Measurements from ENCODE around the gene PRR15L.

PRR15L gene

DNA sequence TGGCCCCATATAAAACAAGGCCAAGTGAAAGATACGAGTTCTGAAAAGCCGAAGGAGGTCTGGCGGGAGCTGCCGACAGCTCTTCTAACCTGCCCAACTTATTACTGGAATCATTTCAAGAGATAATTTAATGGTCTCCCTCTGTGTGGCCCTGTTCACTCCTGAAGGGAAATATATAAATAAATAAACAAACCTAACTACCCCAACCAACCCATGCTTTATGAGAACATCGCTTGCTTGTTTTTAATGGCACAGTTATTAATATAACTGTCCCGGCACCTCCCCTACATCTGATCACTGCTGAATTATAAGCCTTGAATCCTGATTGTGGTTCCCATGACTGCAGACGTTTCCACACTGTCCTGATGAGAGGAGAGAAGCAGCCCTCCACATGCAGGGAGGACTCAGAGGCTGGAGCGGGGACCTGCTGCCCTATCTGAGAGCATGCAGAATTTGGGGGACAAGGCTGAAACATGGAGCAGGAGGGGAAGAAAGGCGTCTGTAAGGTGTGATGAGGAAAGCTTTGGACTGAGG, 35.4 kb upstream of the PRR15L start:
- Histone ChIP-seq H3K36me3 (replicated peaks; ENCODE audit: low read depth, low read length) (no peaks in the 10 kb centered on the region), H3K4me1 (ENCODE audit: low read length) (no peaks in the 10 kb centered on the region), H3K9me3 (ENCODE audit: insufficient read depth, low read length) (no peaks in the 10 kb centered on the region), H3K4me2 (ENCODE audit: low read length) (no peak overlapping the region), H4K20me1 (ENCODE audit: insufficient read depth, low read length) (no peaks in the 10 kb centered on the region), H3K79me2 (ENCODE audit: low read length) (no peaks in the 10 kb centered on the region), H3K9ac (ENCODE audit: low read length) (no peak overlapping the region), H3K27me3 (ENCODE audit: low read depth, low read length) (no peaks in the 10 kb centered on the region), H2AFZ (ENCODE audit: low read depth, low read length) (no peak overlapping the region), H3K27ac (ENCODE audit: low read length) (no peak overlapping the region), H3K4me3 (ENCODE audit: low read length) (no peak overlapping the region)
- no peak for TF ChIP-seq EZH2phosphoT487 (IDR thresholded peaks at IDR 0.05; ENCODE audit: low read depth)
- TF ChIP-seq, protein P1, sequence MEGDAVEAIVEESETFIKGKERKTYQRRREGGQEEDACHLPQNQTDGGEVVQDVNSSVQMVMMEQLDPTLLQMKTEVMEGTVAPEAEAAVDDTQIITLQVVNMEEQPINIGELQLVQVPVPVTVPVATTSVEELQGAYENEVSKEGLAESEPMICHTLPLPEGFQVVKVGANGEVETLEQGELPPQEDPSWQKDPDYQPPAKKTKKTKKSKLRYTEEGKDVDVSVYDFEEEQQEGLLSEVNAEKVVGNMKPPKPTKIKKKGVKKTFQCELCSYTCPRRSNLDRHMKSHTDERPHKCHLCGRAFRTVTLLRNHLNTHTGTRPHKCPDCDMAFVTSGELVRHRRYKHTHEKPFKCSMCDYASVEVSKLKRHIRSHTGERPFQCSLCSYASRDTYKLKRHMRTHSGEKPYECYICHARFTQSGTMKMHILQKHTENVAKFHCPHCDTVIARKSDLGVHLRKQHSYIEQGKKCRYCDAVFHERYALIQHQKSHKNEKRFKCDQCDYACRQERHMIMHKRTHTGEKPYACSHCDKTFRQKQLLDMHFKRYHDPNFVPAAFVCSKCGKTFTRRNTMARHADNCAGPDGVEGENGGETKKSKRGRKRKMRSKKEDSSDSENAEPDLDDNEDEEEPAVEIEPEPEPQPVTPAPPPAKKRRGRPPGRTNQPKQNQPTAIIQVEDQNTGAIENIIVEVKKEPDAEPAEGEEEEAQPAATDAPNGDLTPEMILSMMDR (IDR thresholded peaks at IDR 0.05; ENCODE audit: low read depth, low read length) = no peak

DNA sequence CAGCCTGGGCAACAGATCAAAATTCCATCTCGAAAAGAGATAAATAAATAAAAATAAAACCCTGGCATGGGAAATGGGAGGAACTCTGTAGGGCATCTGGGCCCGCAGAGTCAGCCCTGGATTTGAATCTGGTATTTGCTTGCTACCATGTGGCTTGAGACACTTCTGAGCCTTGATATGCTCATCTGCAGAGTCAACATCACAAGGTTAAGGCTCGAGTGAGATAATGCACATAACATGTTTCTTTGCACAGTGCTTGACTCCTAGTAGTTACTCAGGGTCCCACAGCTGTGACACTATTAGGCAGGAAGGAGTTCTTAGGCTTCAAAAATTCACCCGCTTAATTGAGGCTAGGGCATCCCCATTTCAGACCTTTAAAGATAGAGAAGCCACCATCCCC, 34.5 kb upstream of the PRR15L start:
- no peak overlapping the region for H3K4me3 ChIP-seq (ENCODE audit: low read length)
- H3K9me3 ChIP-seq (ENCODE audit: insufficient read depth, low read length) = no peaks in the 10 kb centered on the region
- no peaks in the 10 kb centered on the region for H3K79me2 ChIP-seq (ENCODE audit: low read length)
- H3K27ac ChIP-seq (ENCODE audit: low read length) = no peak overlapping the region
- H3K4me1 ChIP-seq (ENCODE audit: low read length) = no peaks in the 10 kb centered on the region
- no peak overlapping the region for H3K4me2 ChIP-seq (ENCODE audit: low read length)
- TF ChIP-seq, protein P1 (IDR thresholded peaks at IDR 0.05; ENCODE audit: low read depth, low read length) = no peak
- no peak for TF ChIP-seq EZH2phosphoT487 (IDR thresholded peaks at IDR 0.05; ENCODE audit: low read depth)
- H4K20me1 ChIP-seq (ENCODE audit: insufficient read depth, low read length) = no peaks in the 10 kb centered on the region
- no peak overlapping the region for H2AFZ ChIP-seq (ENCODE audit: low read depth, low read length)
- H3K27me3 ChIP-seq (ENCODE audit: low read depth, low read length) = no peaks in the 10 kb centered on the region
- no peaks in the 10 kb centered on the region for H3K36me3 ChIP-seq (replicated peaks; ENCODE audit: low read depth, low read length)
- H3K9ac ChIP-seq (ENCODE audit: low read length) = no peak overlapping the region

DNA sequence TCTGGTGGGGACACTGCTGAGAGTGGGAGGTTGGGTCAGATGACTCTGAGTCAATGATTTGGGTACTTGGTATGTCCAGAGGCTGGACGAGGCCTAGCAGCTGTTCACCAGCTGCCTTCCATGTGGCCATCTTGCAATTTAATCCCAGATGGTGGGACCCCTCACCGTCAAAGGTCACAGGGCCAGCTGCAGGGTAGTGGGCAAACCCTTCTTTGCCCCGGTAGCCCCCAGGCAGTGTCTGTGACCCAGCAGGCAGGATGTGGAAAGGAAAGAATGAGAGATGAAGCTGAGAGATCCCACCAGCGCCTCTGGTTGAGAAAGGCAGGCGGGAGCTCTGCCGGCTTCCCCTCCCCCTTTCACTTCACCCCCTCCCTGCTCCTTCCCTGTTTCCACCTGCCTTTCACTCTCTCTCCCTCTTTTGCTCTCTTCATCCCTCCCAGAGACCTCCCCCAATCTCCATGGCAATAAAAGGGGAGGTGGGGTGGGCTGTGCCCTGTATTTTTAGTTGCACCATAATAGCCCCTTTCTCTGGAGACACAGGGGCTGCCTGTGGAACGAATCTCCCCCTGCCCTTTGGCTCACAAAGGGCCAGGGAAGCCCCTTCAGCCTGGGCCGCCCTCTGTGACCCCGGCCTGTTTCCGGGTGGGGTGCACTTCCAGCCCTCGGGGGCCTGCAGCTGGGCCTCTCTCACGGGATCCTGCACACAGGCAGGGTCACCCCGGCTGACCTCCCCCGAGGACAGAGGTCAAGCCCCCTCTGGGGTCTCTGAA, 33.5 kb upstream of the PRR15L start:
- Histone ChIP-seq H3K4me1 (ENCODE audit: low read length) (no peaks in the 10 kb centered on the region), H3K9me3 (ENCODE audit: insufficient read depth, low read length) (no peaks in the 10 kb centered on the region), H3K36me3 (replicated peaks; ENCODE audit: low read depth, low read length) (no peaks in the 10 kb centered on the region), H3K27ac (ENCODE audit: low read length) (no peak overlapping the region), H3K27me3 (ENCODE audit: low read depth, low read length) (no peaks in the 10 kb centered on the region), H3K9ac (ENCODE audit: low read length) (no peak overlapping the region), H2AFZ (ENCODE audit: low read depth, low read length) (no peak overlapping the region), H3K79me2 (ENCODE audit: low read length) (no peaks in the 10 kb centered on the region), H4K20me1 (ENCODE audit: insufficient read depth, low read length) (no peaks in the 10 kb centered on the region), H3K4me3 (ENCODE audit: low read length) (no peak overlapping the region), H3K4me2 (ENCODE audit: low read length) (no peak overlapping the region)
- TF ChIP-seq EZH2phosphoT487 (IDR thresholded peaks at IDR 0.05; ENCODE audit: low read depth) = no peak
- TF ChIP-seq, protein P1 (IDR thresholded peaks at IDR 0.05; ENCODE audit: low read depth, low read length) = no peak

DNA sequence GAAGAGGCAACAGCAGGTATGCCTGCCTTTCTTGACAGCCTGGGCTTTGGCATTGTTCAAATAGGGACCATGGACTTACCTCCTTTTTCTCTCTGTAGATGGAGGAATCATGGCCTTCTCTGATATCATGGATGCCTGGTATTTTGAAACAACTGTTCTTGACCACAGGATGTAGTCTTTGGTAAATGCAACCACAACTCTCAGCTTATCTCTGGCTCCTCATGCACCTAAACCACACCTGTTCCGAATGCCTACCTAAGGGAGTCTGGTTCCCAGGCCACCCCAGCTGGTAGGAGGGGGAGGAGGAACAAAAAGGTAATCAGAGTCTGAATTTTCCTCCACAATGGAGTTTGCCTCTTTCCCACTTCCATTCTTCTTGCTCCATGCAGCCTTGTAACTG, 32.0 kb upstream of the PRR15L start:
- H3K4me2 ChIP-seq (ENCODE audit: low read length) = no peak overlapping the region
- TF ChIP-seq, protein P1 (IDR thresholded peaks at IDR 0.05; ENCODE audit: low read depth, low read length) = no peak
- no peak for TF ChIP-seq EZH2phosphoT487 (IDR thresholded peaks at IDR 0.05; ENCODE audit: low read depth)
- no peaks in the 10 kb centered on the region for H3K79me2 ChIP-seq (ENCODE audit: low read length)
- no peaks in the 10 kb centered on the region for H3K4me1 ChIP-seq (ENCODE audit: low read length)
- no peak overlapping the region for H3K27ac ChIP-seq (ENCODE audit: low read length)
- H3K27me3 ChIP-seq (ENCODE audit: low read depth, low read length) = no peaks in the 10 kb centered on the region
- H3K9me3 ChIP-seq (ENCODE audit: insufficient read depth, low read length) = no peaks in the 10 kb centered on the region
- H4K20me1 ChIP-seq (ENCODE audit: insufficient read depth, low read length) = no peaks in the 10 kb centered on the region
- H2AFZ ChIP-seq (ENCODE audit: low read depth, low read length) = no peak overlapping the region
- H3K4me3 ChIP-seq (ENCODE audit: low read length) = no peak overlapping the region
- H3K36me3 ChIP-seq (replicated peaks; ENCODE audit: low read depth, low read length) = no peaks in the 10 kb centered on the region
- H3K9ac ChIP-seq (ENCODE audit: low read length) = no peak overlapping the region
